Measurements from ENCODE around the gene DIPK2A. TPM values are rescaled to one million over a fixed set of nuclear protein-coding genes. Genes with fewer than 3 reads are reported as not detected.

The DIPK2A gene
- total RNA-seq, 2 donors from 2014 or later, result 40.5 to 42.5 TPM

DNA sequence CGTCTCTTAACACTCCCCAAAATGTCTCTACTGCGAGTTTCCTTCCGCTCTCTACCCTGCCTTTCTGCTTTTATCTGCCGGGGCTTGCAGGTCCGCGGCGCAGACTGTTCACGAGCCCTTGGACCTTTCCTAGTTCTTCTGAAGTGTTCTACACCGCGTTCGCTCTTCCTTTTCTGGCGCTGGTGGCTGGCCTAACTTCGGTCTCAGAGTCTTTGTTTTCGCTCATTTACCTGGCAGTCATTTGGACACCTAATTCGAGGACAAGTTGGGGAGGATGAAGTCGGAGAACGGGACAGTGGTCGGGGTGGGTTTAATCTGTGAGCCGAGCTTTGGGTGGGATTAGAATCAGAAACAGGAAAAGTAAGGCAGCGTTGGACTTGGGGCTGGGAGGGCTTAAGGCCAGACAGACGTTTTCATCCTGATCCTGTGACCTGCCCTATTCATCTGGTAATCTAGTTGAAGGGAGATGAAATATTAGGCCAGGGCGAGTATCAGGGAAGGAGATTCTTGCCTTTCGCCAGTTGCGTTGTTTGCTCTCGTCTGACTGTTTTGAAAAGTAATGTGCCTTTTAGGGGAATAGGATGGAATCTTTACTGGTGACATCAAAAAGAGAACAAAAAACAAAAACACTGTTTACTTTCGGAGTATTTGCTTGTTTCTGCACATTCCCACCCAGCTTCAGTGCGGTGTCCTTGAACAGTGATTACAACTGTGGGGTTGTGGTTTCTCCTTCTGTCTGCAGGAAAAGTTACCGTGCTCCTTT is 1.8 kb downstream of the DIPK2A start:
- 0% methylated on average over 22 to 28 of the region's 28 CpGs for WGBS, 2 experiments (ENCODE audit: insufficient coverage in 1 of 2, insufficient read length in 1 of 2)
- H3K4me3 ChIP-seq (ENCODE audit: low read length), result peak overlapping the region; percentile 96
- H3K36me3 ChIP-seq (ENCODE audit: control insufficient read depth, insufficient read depth, low read length), result no peaks in the 10 kb centered on the region
- no peak for DNase-seq
- peak overlapping the region; percentile 95 for H3K27ac ChIP-seq (ENCODE audit: low read depth, low read length)
- TF ChIP-seq, protein P1, sequence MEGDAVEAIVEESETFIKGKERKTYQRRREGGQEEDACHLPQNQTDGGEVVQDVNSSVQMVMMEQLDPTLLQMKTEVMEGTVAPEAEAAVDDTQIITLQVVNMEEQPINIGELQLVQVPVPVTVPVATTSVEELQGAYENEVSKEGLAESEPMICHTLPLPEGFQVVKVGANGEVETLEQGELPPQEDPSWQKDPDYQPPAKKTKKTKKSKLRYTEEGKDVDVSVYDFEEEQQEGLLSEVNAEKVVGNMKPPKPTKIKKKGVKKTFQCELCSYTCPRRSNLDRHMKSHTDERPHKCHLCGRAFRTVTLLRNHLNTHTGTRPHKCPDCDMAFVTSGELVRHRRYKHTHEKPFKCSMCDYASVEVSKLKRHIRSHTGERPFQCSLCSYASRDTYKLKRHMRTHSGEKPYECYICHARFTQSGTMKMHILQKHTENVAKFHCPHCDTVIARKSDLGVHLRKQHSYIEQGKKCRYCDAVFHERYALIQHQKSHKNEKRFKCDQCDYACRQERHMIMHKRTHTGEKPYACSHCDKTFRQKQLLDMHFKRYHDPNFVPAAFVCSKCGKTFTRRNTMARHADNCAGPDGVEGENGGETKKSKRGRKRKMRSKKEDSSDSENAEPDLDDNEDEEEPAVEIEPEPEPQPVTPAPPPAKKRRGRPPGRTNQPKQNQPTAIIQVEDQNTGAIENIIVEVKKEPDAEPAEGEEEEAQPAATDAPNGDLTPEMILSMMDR (conservative IDR thresholded peaks at IDR 0.05), result no peak
- Mint-ChIP-seq H3K4me1 (peaks cover 44% of the 10 kb centered on the region), H3K36me3 (ENCODE audit: low read depth) (no peaks in the 10 kb centered on the region), H3K9me3 (no peaks in the 10 kb centered on the region), H3K27me3 (ENCODE audit: insufficient read depth) (no peaks in the 10 kb centered on the region), H3K4me3 (peak overlapping the region; percentile 86), H3K27ac (peak overlapping the region; percentile 67)
- H3K27me3 ChIP-seq (ENCODE audit: control insufficient read depth, insufficient read depth, low read length, poor library complexity, severe bottlenecking), result no peaks in the 10 kb centered on the region
- H3K9me3 ChIP-seq (ENCODE audit: control insufficient read depth, low read length), result no peaks in the 10 kb centered on the region
- H3K9ac ChIP-seq (ENCODE audit: extremely low read depth, low read length, poor library complexity, severe bottlenecking), result peak overlapping the region; percentile 66
- H3K4me1 ChIP-seq (ENCODE audit: control insufficient read depth, insufficient read depth, low read length), result no peaks in the 10 kb centered on the region

DNA sequence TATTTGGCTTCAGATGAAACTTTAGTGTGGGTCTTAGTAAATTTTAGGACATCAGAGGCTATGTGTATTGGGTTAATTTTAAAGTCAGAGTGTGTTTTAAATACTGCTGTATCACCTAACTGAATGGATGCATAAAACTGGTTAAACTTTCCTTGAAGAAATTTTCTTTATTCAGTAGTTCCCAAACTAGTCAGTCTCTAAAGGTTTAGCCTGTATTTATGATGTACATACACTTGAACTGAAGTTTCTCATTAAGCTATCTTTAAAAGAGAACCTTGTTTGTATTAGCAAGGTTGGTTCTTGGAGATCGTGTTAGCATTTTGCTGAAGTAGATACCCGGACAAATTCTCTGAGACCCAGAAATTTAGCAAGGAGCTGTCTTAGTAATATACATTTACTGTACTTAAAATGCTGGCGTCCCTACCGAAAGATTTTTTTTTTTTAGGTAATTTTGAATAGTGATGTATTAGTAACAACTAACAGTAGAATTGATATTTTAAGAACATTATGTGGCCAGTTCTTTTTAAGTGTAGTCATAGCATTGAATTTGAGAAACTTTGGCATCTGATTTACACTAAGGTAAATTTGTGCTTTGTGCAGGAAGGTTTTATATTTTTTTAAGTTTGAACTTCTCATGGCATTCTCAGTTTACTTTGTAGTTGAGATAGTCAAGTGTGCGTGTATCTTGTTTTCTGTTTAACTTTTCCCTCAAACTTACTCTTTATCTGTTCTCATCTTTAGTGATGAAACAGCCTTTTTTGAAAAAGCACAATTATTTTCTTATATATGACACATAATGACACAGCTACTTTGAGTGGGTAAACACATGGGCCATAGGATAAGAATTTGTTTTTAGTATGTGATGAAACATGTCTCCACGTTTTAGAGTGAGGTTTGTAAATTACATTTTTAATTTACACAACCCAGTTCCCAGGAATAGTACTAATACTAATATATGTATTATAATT is 2.9 kb downstream of the DIPK2A start:
- Histone ChIP-seq H3K36me3 (ENCODE audit: control insufficient read depth, insufficient read depth, low read length) (no peaks in the 10 kb centered on the region), H3K4me3 (ENCODE audit: low read length) (peak overlapping the region; percentile 96), H3K9ac (ENCODE audit: extremely low read depth, low read length, poor library complexity, severe bottlenecking) (peak overlapping the region; percentile 66), H3K27ac (ENCODE audit: low read depth, low read length) (no peak overlapping the region), H3K4me1 (ENCODE audit: control insufficient read depth, insufficient read depth, low read length) (no peaks in the 10 kb centered on the region), H3K27me3 (ENCODE audit: control insufficient read depth, insufficient read depth, low read length, poor library complexity, severe bottlenecking) (no peaks in the 10 kb centered on the region), H3K9me3 (ENCODE audit: control insufficient read depth, low read length) (no peaks in the 10 kb centered on the region)
- no peaks in the 10 kb centered on the region for H3K9me3 Mint-ChIP-seq
- peaks cover 3% of the 10 kb centered on the region for H3K36me3 Mint-ChIP-seq (ENCODE audit: low read depth)
- H3K27me3 Mint-ChIP-seq (ENCODE audit: insufficient read depth), result no peaks in the 10 kb centered on the region
- TF ChIP-seq, protein P1 (conservative IDR thresholded peaks at IDR 0.05), result no peak
- peaks cover 46% of the 10 kb centered on the region for H3K4me1 Mint-ChIP-seq
- H3K27ac Mint-ChIP-seq, result peak overlapping the region; percentile 6
- H3K4me3 Mint-ChIP-seq, result peak overlapping the region; percentile 86
- 40 to 43% methylated on average over 4 to 5 of the region's 6 CpGs for WGBS, 2 experiments (ENCODE audit: insufficient coverage in 1 of 2, insufficient read length in 1 of 2)
- DNase-seq, result no peak

DNA sequence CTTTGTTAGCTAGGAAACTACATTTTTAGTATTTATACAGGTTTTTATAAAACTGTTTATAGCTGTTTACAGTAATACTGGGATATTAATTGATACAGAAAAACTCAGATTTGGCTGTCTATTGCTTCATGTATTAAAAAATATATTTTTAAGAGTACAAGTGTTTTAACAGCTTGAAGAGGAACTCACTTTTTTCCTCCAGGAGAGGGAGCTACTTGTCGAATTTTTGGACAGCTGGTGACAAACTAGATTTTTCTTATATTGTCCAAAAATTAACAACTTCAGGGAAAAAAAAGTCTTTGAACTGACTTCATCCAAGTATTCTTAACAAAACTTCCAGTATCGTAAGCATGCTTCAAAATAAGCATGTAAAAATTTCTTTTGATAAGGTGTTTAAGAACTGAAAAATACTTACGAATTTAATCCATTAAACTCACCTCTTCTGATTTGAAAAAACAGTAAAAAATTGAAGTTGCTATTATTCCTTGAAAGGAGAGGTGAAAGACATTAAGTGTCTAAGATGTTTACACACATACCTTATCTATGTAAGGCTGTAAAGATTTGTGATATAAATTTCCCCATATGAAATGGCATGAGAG is 4.0 kb downstream of the DIPK2A start:
- peaks cover 35% of the 10 kb centered on the region for H3K4me1 Mint-ChIP-seq
- H3K9me3 ChIP-seq (ENCODE audit: control insufficient read depth, low read length), result no peaks in the 10 kb centered on the region
- peaks cover 3% of the 10 kb centered on the region for H3K36me3 Mint-ChIP-seq (ENCODE audit: low read depth)
- H3K27ac ChIP-seq (ENCODE audit: low read depth, low read length), result no peak overlapping the region
- peak overlapping the region; percentile 96 for H3K4me3 ChIP-seq (ENCODE audit: low read length)
- no peaks in the 10 kb centered on the region for H3K9me3 Mint-ChIP-seq
- H3K9ac ChIP-seq (ENCODE audit: extremely low read depth, low read length, poor library complexity, severe bottlenecking), result peak overlapping the region; percentile 66
- DNase-seq, result no peak
- no peak overlapping the region for H3K27ac Mint-ChIP-seq
- H3K36me3 ChIP-seq (ENCODE audit: control insufficient read depth, insufficient read depth, low read length), result no peaks in the 10 kb centered on the region
- 42% methylated on average over 2 of the region's 3 CpGs; no CpG with 5 or more reads in 1 of the 2 experiments for WGBS, 2 experiments (ENCODE audit: insufficient coverage in 1 of 2, insufficient read length in 1 of 2)
- peak overlapping the region; percentile 86 for H3K4me3 Mint-ChIP-seq
- TF ChIP-seq, protein P1 (conservative IDR thresholded peaks at IDR 0.05), result peak; percentile 82
- H3K4me1 ChIP-seq (ENCODE audit: control insufficient read depth, insufficient read depth, low read length), result no peaks in the 10 kb centered on the region
- no peaks in the 10 kb centered on the region for H3K27me3 ChIP-seq (ENCODE audit: control insufficient read depth, insufficient read depth, low read length, poor library complexity, severe bottlenecking)
- no peaks in the 10 kb centered on the region for H3K27me3 Mint-ChIP-seq (ENCODE audit: insufficient read depth)
